ENCODE results near the gene C17orf78.
"Not testable (repeated sequence)": the region's sequence is repeated elsewhere in the genome, so short reads cannot be mapped to it uniquely, and the experiment has no call there.

Gene C17orf78

DNA sequence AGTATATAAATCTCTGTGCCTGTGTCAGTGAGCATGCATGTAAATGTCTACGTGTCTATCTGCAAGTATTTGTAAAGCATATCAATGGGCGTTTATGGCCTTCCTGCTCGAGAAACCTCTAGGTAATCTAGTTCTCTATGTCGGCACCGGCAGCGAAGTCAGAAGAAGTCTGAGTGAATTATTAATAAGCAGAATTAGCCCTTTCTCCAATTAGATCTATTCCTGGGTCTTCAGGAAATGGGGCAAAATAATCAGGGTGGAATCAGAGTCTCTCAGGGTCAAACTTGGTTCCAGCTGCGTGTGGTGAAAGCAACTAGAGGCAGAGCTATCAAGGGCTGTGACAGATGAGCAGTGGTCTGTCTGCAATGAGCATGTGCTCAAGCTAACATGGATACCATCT lies at the start of gene C17orf78:
TSS of gene C17orf78 (plus strand) at position 280 of the 400 bp plus-strand sequence. CDS start at position 388, 108 bp downstream.
- no peak for DNase-seq (ENCODE audit: low read depth)

DNA sequence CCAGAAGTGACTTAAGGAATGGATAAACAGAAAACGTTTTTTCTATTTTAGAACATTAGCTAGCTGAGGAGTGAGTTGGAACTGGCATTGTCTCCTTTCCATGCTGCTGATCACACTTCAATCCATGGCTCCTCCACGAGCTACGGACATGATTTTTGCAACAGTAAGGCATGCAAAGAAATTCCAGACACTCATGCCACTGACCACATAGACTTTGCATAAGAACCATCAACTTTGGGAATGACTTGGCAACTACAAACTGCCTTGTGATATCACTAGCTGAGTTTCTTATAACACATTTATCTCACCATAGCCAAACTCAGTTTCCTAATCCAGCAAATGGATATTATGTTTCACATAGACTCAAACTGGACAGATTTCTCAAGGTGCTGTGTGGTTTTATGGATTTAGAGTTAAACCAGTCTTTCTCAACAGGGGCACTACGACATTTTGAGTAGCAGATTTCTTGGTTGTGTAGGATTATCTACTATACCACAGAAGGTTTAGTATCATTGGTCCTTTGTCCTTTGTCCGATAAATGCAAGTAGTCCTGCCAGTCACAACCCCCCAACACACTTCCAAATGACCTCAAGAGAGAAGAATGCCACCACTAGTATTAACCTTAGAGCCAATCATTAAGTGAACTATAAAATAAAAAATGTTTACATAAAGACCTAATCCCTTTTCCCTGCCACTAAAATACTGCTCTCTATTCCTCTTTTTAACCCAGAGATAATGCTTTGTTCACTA lies 48.3 kb upstream of the C17orf78 start:
- DNase-seq (ENCODE audit: low read depth), result no peak

DNA sequence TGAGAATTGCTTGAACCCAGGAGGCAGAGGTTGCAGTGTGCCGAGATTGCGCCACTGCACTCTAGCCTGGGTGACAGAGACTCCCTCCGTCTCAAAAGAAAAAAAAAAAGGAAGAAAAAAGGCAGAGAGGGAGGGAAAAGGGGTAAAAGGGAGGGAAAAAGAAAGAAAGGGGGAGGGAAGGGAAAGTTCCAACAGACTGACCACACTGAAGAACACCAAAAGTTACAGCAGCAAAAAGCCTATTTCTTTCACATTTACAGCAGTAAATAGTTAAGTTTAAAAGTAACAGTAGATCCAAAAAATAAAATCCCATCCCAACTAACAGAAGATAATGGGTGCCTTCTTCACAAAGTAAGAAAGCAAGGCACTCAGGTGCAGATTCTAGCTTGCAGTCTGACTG lies 36.9 kb upstream of the C17orf78 start:
- no peak for DNase-seq (ENCODE audit: low read depth)

DNA sequence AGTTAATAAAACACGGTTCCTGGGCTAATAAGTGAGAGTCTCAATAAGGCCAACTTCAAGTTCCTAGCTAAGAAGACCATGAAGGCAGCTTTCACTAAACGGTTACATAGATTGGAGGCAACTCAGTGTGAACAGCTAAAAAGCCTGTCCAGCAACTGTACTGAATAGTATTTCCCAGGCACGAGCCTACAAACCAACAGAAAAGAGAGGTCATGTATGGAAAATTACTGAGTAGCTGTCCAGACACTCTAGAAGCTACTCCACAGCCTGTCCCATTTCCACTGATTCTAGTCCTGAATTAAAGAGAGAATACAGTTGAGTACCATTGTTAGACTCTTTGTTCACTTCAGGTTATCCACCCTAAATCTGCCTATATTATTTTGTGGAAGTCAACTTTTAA lies 36.5 kb upstream of the C17orf78 start:
- no peak for DNase-seq (ENCODE audit: low read depth)

DNA sequence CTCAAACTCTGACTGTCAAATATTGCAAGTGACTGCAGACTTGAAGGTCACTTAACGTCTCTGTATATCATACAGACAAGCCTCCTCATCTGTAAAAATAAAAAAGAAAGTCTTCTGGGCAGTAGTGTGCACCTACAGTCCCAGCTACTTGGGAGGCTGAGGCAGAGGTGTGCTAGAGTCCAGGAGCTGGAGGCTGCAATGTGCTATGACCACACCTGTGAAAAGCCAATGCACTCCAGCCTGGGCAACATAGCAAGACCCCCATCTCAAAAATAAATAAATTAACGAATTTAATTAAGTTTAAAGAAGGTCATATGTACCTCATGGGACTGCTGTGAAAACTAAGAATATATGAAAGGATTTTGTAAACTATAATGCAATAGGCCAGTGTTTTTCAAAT lies 35.0 kb upstream of the C17orf78 start:
- no peak for DNase-seq (ENCODE audit: low read depth)

DNA sequence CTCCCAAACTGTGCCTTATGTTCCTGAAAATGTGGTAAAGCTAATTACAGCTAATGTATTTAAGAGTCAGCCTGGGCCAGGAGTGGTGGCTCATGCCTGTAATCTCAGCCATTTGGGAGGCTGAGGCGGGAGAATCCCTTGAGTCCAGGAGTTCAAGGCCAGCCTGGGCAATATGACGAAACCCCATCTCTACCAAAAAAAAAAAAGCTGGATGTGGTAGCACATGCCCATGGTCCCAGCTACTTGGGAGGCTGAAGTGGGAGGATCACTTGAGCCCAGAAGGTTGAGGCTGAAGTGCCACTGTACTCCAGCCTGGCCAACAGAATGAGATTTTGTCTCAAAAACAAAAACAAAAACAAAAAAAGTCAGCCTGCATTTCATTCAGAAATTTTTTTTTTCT lies 33.2 kb upstream of the C17orf78 start:
- no peak for DNase-seq (ENCODE audit: low read depth)

DNA sequence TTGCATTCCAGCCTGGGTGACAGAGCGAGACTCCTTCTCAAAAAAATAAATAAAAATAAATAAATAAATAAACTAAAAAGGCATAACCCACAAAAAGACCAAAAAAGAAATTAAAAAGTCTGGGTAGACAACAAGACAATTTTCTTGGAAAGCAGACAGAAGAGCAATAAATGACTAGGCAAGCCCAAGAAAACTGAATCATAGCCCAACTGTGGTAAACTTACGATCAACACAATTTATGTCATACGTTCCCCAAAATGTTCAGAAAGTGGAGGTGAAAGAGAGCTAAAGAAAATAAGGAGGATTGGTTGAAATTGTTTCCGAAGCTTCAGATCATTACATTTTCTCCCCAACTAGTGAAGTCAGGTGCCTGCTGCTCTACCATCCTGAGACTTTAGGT lies 31.3 kb upstream of the C17orf78 start:
- no peak for DNase-seq (ENCODE audit: low read depth)

DNA sequence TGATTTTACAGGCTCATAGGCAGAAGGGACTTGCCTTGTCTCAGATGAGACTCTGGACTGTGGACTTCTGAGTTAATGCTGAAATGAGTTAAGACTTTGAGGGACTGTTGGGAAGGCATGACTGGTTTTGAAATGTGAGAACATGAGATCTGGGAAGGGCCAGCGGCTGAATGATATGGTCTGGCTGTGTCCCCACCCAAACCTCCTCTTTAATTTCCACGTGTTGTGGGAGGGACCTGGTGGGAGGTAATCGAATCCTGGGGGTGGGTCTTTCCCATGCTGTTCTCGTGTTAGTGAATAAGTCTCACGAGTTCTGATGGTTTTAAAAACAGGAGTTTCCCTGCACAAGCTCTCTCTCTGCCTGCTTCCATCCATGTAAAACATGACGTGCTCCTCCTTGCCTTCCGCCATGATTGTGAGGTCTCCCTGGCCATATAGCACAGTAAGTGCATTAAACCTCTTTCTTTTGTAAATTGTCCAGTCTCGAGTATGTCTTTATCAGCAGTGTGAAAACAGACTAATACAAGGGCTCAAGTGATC lies 28.9 kb upstream of the C17orf78 start:
- not testable (repeated sequence) for DNase-seq (ENCODE audit: low read depth)

DNA sequence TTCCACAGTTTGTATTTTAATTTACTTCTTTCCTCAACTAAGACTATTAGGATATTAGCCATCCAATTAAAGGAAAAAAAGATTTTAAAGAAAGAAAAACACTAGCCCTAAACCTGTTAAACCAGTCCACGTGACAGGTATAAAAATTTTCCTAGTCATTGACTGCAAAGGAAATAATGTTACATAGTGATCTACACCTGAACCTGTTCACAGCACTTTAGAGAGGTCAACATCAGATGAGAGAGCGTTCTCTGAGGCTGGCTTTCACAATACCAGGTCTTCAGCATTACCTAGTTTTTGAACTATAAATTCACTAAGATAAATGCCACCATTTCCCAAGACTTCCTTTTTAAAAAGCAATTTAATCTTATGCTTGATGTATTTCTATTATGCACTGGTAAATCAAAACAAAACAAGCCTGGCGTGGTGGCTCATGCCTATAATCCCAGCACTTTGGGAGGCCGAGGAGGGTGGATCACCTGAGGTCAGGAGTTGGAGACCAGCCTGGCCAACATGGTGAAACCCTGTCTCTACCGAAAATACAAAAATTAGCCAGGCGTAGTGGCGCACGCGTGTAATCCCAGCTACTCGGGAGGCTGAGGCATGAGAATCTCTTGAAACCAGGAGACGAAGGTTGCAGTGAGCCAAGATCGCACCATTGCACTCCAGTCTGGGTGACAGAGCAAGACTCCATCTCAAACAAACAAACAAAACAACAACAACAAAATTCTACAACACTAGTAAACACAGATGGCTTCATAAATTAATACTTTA lies 18.8 kb upstream of the C17orf78 start:
- DNase-seq (ENCODE audit: low read depth), result not testable (repeated sequence)

DNA sequence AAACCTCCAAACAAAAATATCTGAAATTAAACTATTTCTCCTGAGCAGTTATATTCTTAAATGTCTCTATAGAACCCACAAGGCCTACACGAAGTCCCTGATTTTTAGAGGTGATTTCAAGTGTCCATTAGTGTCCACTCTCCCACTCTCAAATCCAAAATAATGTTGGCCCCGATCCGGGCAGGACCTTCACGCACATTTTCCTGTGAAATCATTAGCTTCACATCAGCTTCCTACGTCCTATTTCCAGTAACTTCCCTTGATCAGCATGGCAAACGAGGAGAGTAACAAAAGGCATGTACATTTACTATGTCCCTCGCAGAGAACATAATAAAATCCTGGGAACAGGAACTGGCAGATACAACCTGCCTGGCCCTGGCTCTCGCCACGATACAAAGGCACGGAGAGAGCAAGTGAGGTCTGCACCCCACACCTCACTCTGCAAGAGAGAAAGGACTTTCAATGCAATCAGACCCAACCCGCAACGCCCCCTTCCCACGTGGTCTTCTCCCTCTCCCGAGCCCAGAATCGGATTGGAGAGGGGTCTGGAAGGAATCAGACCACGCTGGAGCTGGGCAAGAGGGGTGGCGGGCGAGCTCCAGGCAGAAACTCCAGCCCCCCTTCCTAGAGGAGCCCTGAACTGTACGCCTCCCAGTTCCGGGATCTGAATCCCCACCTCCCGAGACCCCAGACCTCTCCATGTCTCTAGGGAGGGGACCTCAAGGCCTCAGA lies 17.5 kb upstream of the C17orf78 start:
- no peak for DNase-seq (ENCODE audit: low read depth)

DNA sequence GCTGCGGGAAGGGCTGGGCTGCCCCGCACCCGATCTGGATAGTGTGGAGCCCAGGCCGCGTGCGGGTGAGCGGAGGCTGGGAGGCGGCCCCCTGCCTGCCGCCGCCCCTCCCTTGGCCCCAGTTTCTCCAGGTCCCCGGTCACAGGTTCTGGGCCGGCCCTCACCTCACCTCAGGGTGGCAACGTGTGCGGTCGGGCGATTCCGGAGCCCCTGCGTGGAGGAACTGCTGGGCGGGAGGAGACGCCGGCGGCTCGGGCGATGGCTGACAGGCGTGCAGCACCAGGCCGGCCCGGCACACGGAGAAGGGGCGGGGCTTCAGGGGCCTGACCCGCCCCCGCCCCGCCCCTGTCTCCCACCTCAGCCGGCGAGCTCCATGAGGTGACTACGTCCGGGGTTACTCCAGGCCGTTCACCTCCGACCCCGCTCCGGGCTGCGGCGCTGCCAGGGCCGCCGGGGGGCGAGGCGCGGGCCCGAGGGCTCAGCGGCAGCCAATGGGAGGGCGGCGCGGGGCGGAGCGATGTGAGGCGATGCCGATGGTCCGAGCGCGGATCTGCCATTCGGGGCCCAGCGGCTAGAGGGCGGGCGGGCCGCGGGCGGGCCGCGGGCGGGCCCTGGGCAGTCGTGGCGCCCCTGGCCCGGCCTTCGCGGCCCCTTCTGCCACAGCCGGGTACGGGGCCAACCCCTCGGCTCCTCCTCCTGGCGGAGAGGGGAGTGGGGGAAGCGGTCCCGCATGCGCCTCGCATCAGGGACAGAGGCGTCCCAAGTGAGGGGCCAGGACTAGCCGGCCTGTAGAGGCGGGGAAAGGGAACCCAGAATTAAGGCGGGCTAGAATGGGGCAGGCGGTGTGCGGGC lies 16.7 kb upstream of the C17orf78 start:
- DNase-seq (ENCODE audit: low read depth), result peak; percentile 70

DNA sequence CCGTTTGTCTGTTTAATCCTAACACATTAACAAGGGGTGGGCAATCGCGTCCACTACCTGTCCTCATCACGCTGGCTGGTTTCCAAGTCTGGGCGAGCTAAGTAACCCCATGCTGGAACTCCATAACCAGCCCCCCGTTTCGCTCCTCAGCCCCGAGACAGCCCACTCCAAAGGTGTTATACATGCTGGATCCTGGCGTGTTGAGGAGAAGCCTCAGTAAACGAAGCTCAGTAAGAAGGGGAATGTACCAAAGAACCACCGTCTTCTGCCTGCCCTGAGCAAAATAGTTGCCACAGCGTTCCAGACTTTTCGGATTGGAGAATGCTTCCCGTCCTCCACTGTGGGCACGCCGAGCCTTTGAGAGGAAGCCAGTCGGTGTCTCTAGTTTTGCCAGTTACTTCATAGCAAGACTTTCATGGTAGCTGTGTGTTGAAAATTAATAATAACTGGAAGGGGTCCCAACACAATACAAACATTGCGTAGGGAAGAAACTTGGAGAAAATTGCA lies 16.1 kb upstream of the C17orf78 start:
- DNase-seq (ENCODE audit: low read depth), result no peak

DNA sequence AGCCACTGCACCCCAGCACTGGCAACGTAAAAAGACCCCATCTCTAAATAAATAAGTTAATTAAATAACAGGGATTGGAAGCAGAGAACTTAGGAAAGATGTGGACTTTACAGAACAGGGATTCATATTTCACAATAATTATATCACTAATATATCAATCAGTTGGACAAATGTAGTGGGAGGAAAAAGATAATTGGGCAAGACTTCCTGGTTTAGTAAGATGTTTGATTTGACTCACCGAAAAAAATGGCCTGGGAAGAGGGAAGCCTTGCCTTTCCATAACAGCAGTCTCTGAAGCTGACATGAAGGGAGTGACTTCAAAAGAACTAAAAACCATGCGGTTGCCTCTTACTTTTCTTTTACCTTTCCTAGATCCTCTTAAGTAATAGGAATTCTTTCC lies 15.2 kb upstream of the C17orf78 start:
- DNase-seq (ENCODE audit: low read depth), result no peak

DNA sequence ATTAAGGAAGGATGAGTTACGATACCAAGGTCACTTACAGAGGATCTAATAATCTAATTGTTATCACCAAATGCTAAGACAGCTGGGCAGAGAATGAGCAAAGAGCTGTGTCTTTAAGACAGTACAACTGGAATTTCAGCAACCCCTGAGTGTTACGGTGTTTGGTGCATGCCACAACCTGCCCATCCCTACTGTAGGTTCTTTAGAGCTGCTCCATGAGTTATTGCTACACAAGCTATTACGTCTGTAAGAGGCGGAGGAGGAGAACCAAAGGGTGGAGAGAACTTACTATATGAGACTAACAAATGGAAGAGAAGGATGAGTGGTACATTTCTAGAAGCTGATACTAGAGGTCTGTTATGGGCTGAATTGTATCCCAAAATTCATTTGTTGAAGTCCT lies 14.2 kb upstream of the C17orf78 start:
- no peak for DNase-seq (ENCODE audit: low read depth)

DNA sequence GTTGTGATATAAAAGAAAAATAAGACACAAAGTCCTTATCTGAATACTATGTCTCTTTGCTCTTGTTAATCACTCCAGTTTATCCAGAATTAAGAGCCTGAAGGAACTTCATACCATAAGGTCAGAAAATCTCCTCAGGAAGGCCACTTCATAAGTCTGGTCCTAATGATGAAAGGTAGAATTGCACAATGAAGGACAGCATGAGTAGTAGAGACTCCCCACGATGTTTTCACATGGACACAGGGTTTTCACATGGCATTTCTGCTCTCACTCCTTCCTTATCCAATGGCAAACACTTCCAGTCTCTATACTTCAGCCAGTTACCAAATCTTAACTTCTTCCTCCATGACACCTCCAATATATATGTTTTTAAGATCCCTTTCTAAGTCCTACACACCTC lies 10.2 kb upstream of the C17orf78 start:
- no peak for DNase-seq (ENCODE audit: low read depth)

DNA sequence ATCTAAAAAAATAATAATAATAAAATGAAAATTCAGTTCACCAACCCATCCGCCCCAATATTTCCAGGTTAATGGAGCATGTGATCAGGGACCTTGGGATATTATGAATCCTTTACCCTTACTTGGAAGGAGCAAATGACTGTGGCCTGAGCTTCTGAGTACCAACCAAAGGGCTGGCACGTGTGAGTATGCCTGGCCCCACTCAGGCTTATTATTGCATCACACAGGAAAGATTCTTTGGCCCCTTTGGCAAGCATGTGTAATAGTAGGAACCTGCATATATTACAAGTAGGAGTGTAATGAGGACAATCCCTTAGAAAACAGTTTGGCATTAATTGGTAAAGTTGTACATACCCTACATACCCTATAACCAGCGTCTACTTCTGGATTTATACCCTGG lies 7.2 kb upstream of the C17orf78 start:
- no peak for DNase-seq (ENCODE audit: low read depth)

DNA sequence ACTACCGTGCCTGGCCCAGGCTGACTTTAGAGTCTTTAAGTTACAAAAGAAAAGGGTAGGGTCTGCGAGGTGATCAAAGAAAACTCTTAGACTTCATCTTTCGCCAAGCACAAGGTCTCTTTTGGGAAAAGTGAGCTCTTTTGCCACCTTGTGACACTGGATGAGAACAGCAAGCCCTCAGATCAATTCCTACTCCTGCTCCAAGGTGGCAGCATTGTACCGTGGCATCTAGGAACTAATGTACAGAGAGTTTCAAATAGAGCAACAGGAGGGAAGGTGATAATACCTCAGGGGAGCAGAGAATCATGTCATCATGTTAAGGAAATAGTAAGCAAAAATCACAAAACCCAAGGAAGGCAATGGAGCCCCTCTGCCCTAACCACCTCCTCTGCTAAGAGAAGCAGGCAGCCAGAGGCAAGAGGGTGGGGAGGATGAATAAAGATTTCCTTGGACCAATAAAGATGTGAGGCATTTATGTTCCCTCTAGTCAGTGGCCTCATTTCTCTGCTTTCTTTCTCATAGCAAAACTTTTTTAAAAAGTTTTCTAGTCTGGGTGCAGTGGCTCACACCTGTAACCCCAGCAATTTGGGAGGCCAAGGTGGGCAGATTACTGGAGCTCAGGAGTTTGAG lies 2.1 kb upstream of the C17orf78 start:
- DNase-seq (ENCODE audit: low read depth), result no peak

DNA sequence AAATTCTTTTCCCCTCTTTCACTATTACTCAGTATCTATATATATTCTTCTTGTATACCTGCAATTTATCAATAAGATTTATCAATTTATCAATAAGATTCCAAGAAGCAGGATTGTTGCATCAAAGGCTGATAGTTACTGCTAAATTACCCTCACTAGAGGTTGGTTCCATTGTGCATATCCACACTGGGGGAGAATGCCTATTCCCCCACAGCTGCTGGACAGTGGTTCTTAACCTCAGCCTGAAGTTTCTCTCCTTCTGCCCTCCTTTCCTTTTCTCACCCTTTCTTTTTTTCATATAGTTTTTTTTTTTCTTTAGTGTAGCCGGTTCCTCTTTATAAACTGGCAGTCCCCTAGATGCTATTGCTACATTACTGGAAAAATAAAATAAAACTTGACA lies 6.3 kb downstream of the C17orf78 start:
- no peak for DNase-seq (ENCODE audit: low read depth)

DNA sequence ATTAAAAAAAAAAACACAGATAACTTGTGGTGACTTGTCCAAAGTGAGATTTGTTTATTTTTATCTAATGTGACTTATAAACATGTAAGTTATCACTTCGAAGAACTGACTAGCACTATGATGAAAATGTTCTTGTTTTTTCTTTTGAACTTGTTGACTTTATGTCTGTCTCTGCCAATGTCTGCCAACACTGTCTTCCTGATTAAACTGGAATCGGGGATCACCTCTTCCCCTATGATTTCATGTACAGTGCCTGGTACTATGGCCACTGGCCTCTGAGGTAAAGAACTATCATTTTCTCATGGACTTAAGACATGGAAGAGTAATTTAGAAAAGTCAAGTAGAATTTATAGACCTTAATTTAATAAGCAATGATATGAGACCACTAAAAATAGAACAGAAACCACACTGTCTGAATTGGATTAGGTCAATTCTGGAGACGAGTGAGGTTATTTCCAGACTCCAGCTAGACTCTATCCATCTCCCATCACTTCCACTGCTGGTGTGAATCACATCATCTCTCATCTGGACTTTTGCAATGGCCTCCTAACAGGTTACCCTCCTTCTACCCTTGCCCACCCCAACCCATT lies 8.9 kb downstream of the C17orf78 start:
- no peak for DNase-seq (ENCODE audit: low read depth)

DNA sequence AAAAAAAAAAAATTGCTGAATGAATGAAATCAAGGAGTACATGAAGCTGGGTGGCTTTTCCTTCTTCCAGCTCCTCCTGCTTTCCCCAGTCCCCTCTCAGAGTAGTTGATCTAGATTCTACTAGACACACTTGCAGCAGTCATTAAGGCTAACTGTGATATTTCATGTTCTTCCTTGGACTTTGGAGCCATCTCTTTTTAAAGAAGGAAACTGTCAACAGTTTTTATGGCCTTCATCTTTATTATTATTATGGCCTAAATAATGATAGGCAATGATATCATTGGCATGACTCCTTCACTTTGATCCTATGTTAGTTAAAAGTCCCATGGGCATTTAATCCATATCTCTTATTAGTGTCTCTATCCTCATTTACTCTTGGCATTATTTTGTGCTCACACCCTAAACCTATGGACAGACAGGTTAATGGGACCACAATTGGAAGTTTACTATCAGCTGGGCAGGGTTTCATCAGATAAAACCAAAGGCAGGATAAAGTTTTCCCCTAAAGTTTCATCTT lies 9.7 kb downstream of the C17orf78 start:
- DNase-seq (ENCODE audit: low read depth), result no peak

Measured in stimulated activated CD8-positive, alpha-beta memory T cell treated with anti-CD3 and anti-CD28 coated beads, Interleukin-15, amount 100 ng/mL, for 1 hour (primary cell).